Neutrophil (primary cell): ENCODE results near the gene NDUFC2.

ENCODE experiments used
- H3K27ac ChIP-seq: fragments of 200-600 bp; sonication (generic); 2 replicates; pipeline ENCODE4 v1.5.1; 2016; ENCODE audit warnings: mild to moderate bottlenecking, moderate library complexity
- H3K27me3 ChIP-seq: fragments of 200-600 bp; sonication (generic); 2 replicates; pipeline ENCODE4 v1.6.0; 2016; ENCODE audit warnings: mild to moderate bottlenecking
- H3K36me3 ChIP-seq: fragments of 200-600 bp; sonication (generic); 2 replicates; pipeline ENCODE4 v1.5.1; 2017
- H3K4me1 ChIP-seq, 2 experiments: fragments of 200-600 bp in 1 of 2; sonication (generic) in 1 of 2; 1 replicate in 1 of 2; 2 replicates in 1 of 2; pipeline versions ENCODE4 v1.5.1 to v1.6.1; 2013 to 2016; ENCODE audit warnings: low read depth in 1 of 2, low read length in 1 of 2, mild to moderate bottlenecking in 1 of 2, moderate library complexity in 1 of 2; ENCODE audit not compliant: control insufficient read depth in 1 of 2, insufficient read depth in 1 of 2
- H3K4me3 ChIP-seq, 2 experiments: fragments of 200-600 bp in 1 of 2; sonication (generic) in 1 of 2; 1 replicate in 1 of 2; 2 replicates in 1 of 2; pipeline ENCODE4 v1.5.1; 2013 to 2016; ENCODE audit warnings: low read depth in 1 of 2, low read length in 1 of 2, mild to moderate bottlenecking in 1 of 2, moderate library complexity in 1 of 2
- H3K9me3 ChIP-seq: fragments of 200-600 bp; sonication (generic); 2 replicates; pipeline ENCODE4 v1.5.1; 2016
- CTCF ChIP-seq: fragments of 200-600 bp; sonication (generic); IDR thresholded peaks from 2 replicates; pipeline ENCODE4 v1.5.1; 2016; ENCODE audit warnings: antibody characterized with exemption

NDUFC2 gene

GRCh38 chr11:78069465-78069864 lies 10.2 kb downstream of the NDUFC2 start:
- no peak overlapping the region for H3K27ac ChIP-seq
- H3K27me3 ChIP-seq: no peaks in the 10 kb centered on the region
- no peaks in the 10 kb centered on the region for H3K4me1 ChIP-seq
- no peak overlapping the region for H3K4me3 ChIP-seq
- H3K9me3 ChIP-seq: no peaks in the 10 kb centered on the region
- peaks cover 41% of the 10 kb centered on the region for H3K36me3 ChIP-seq
- no peak for TF ChIP-seq CTCF

- H3K36me3 ChIP-seq: peaks cover 40% of the 10 kb centered on the region
- TF ChIP-seq CTCF: no peak
These were observed 12.0 kb downstream of the NDUFC2 start for GRCh38 chr11:78067704-78068103.

GRCh38 chr11:78066471-78066870 lies 13.2 kb downstream of the NDUFC2 start:
- no peaks in the 10 kb centered on the region for H3K27me3 ChIP-seq
- H3K27ac ChIP-seq: no peak overlapping the region
- no peak overlapping the region for H3K4me3 ChIP-seq
- peaks cover 28% of the 10 kb centered on the region for H3K36me3 ChIP-seq
- no peaks in the 10 kb centered on the region for H3K9me3 ChIP-seq
- no peak for TF ChIP-seq CTCF
- no peaks in the 10 kb centered on the region for H3K4me1 ChIP-seq

More at GRCh38 chr11:78067704-78068103, 12.0 kb downstream of the NDUFC2 start:
- Histone ChIP-seq H3K9me3 (no peaks in the 10 kb centered on the region), H3K27ac (no peak overlapping the region), H3K4me3 (no peak overlapping the region), H3K27me3 (no peaks in the 10 kb centered on the region), H3K4me1 (no peaks in the 10 kb centered on the region)

GRCh38 chr11:78065203-78065602 lies 14.5 kb downstream of the NDUFC2 start:
- Histone ChIP-seq H3K36me3 (peaks cover 21% of the 10 kb centered on the region), H3K9me3 (no peaks in the 10 kb centered on the region), H3K4me1 (no peaks in the 10 kb centered on the region), H3K27me3 (no peaks in the 10 kb centered on the region), H3K4me3 (no peak overlapping the region), H3K27ac (no peak overlapping the region)
- no peak for TF ChIP-seq CTCF

GRCh38 chr11:78063440-78064181 lies 16.1 kb downstream of the NDUFC2 start, which contains the start of gene THRSP:
THRSP (plus strand) TSS chr11:78063861; CDS start chr11:78063882, 21 bp downstream.
- TF ChIP-seq CTCF: no peak
- Histone ChIP-seq H3K36me3 (peaks cover 8% of the 10 kb centered on the region), H3K9me3 (no peaks in the 10 kb centered on the region), H3K27me3 (no peaks in the 10 kb centered on the region), H3K27ac (no peak within 1 kb of the TSS), H3K4me1 (no peaks in the 10 kb centered on the region), H3K4me3 (no peak within 1 kb of the TSS)
